ENCODE data around the gene HUS1. TPM values are rescaled to one million over a fixed set of nuclear protein-coding genes. Genes with fewer than 3 reads are reported as not detected.

The HUS1 gene
- total RNA-seq, 4 donors from 2014 or later: 26.2 to 29.4 (median 27.8) TPM

GRCh38 chr7:47937711-47938573 lies 41.5 kb downstream of the HUS1 start:
- TF ChIP-seq, protein P1, sequence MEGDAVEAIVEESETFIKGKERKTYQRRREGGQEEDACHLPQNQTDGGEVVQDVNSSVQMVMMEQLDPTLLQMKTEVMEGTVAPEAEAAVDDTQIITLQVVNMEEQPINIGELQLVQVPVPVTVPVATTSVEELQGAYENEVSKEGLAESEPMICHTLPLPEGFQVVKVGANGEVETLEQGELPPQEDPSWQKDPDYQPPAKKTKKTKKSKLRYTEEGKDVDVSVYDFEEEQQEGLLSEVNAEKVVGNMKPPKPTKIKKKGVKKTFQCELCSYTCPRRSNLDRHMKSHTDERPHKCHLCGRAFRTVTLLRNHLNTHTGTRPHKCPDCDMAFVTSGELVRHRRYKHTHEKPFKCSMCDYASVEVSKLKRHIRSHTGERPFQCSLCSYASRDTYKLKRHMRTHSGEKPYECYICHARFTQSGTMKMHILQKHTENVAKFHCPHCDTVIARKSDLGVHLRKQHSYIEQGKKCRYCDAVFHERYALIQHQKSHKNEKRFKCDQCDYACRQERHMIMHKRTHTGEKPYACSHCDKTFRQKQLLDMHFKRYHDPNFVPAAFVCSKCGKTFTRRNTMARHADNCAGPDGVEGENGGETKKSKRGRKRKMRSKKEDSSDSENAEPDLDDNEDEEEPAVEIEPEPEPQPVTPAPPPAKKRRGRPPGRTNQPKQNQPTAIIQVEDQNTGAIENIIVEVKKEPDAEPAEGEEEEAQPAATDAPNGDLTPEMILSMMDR (IDR thresholded peaks at IDR 0.05): no peak
- TF ChIP-seq EP300 (IDR thresholded peaks at IDR 0.05) (no peak), POLR2A (IDR thresholded peaks at IDR 0.05) (no peak)
- H3K36me3 ChIP-seq: peaks cover 0 to 3% (median 0%) of the 10 kb centered on the region in 3 donors
- no peak for DNase-seq (ENCODE audit: low spot score in 2 of 2)
- no peaks in the 10 kb centered on the region for H3K9me3 ChIP-seq
- H3K27me3 ChIP-seq: no peaks in the 10 kb centered on the region
- H3K4me3 ChIP-seq: no peak overlapping the region
- H3K27ac ChIP-seq: no peak overlapping the region
- 82 to 85% methylated on average over 10 to 11 of the region's 11 CpGs for WGBS, 2 donors
- H3K4me1 ChIP-seq: peaks cover 0 to 18% (median 2%) of the 10 kb centered on the region in 4 donors

DNA sequence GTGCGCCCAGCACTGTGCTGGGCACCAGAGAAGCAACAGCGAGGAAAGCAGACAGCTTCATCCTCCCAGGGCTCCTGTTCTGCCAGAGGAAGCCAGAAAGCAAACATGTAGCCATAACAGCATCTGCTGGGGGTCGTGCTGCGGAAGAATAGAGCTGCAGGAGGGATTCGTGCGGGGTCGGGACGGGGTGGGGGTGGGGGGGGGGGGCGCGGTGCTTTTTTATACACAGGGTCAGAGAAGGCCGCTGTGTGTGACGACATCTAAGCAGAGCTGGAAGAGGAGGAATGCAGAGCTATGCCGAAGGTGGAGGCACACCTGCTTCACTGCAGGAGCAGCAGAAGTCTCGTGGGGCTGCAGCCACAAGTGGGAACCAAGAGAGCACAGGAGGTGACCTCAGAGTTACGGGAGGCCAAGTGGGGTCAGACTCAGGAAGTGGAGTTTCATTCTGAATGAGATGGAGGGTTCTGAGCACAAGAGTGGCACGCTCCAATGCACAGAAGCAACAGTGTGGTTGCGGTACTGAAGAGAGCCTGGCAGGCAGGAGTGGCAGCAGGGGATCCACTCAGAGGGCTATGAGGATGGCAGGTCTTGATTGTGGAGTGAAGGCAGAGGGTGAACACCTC lies 42.2 kb downstream of the HUS1 start:
- H3K36me3 ChIP-seq: peaks cover 0 to 3% (median 0%) of the 10 kb centered on the region in 3 donors
- H3K27ac ChIP-seq: no peak overlapping the region
- TF ChIP-seq POLR2A (IDR thresholded peaks at IDR 0.05) (no peak), EP300 (IDR thresholded peaks at IDR 0.05) (no peak)
- TF ChIP-seq, protein P1 (IDR thresholded peaks at IDR 0.05): no peak
- WGBS, 2 donors: 68 to 70% methylated on average over 16 to 17 of the region's 17 CpGs
- peaks cover 0 to 18% (median 2%) of the 10 kb centered on the region in 4 donors for H3K4me1 ChIP-seq
- H3K9me3 ChIP-seq: no peaks in the 10 kb centered on the region
- DNase-seq (ENCODE audit: low spot score in 2 of 2): no peak
- no peak overlapping the region for H3K4me3 ChIP-seq
- no peaks in the 10 kb centered on the region for H3K27me3 ChIP-seq

- no peak for TF ChIP-seq POLR2A (IDR thresholded peaks at IDR 0.05)
- TF ChIP-seq, protein P1 (IDR thresholded peaks at IDR 0.05): no peak
- no peak for TF ChIP-seq EP300 (IDR thresholded peaks at IDR 0.05)
- Histone ChIP-seq H3K36me3 (peaks cover 0 to 3% (median 0%) of the 10 kb centered on the region in 3 donors), H3K27ac (no peak overlapping the region), H3K4me1 (peaks cover 0 to 13% (median 2%) of the 10 kb centered on the region in 4 donors), H3K9me3 (no peaks in the 10 kb centered on the region), H3K4me3 (no peak overlapping the region), H3K27me3 (no peaks in the 10 kb centered on the region)
- no peak for DNase-seq (ENCODE audit: low spot score in 2 of 2)
- WGBS, 2 donors: 91 to 92% methylated on average over 4 of the region's 4 CpGs
Observed at GRCh38 chr7:47936323-47936722, 43.1 kb downstream of the HUS1 start.

DNA sequence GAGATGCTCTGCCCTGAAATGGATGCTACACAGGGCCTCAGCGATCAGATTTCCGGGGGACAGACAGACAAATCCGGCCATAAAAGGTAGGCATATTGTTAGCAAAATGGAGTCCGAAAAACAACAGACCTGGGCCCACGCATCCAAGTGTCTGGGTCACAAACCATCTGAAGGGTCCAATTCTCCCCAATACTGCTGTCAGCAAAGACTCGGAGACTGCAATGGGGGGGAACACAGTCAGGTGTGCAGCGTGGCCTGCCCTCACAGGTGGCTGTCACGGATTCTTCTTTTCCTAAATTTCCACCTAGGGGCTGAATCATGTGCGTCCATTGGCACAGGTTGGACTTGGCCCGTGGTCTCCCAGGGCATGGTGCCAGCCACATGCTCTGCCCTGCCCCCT lies 44.1 kb downstream of the HUS1 start:
- Histone ChIP-seq H3K9me3 (no peaks in the 10 kb centered on the region), H3K4me1 (peaks cover 0 to 5% (median 0%) of the 10 kb centered on the region in 4 donors), H3K27me3 (no peaks in the 10 kb centered on the region), H3K4me3 (no peak overlapping the region), H3K27ac (no peak overlapping the region), H3K36me3 (peaks cover 0 to 3% (median 0%) of the 10 kb centered on the region in 3 donors)
- WGBS, 2 donors: 94% methylated on average over 10 of the region's 10 CpGs
- TF ChIP-seq EP300 (IDR thresholded peaks at IDR 0.05): no peak
- TF ChIP-seq POLR2A (IDR thresholded peaks at IDR 0.05): no peak
- TF ChIP-seq, protein P1 (IDR thresholded peaks at IDR 0.05): no peak
- DNase-seq (ENCODE audit: low spot score in 2 of 2): no peak

- WGBS, 2 donors: 70 to 81% methylated on average over 6 of the region's 6 CpGs
- Histone ChIP-seq H3K9me3 (no peaks in the 10 kb centered on the region), H3K4me1 (peaks cover 0 to 4% (median 0%) of the 10 kb centered on the region in 4 donors), H3K27ac (no peak overlapping the region), H3K36me3 (peaks cover 0 to 3% (median 0%) of the 10 kb centered on the region in 3 donors), H3K4me3 (no peak overlapping the region), H3K27me3 (no peaks in the 10 kb centered on the region)
- no peak for DNase-seq (ENCODE audit: low spot score in 2 of 2)
- no peak for TF ChIP-seq POLR2A (IDR thresholded peaks at IDR 0.05)
- TF ChIP-seq, protein P1 (IDR thresholded peaks at IDR 0.05): no peak
- TF ChIP-seq EP300 (IDR thresholded peaks at IDR 0.05): no peak
Observed at GRCh38 chr7:47934831-47935230, 44.6 kb downstream of the HUS1 start.

Measured in tibial nerve (tissue), 4 donors.